VCaP (cell line): ENCODE measurements around the gene SPOUT1.
A peak's percentile ranks its signal among the peaks of the same experiment; 100 is the strongest.

Experiments
- H3K27ac ChIP-seq: fragments of 450-650 bp; 2 replicates; pipeline ENCODE4 v1.5.1; 2017
- TF ChIP-seq, protein P1 (sequence below): fragments of 450-650 bp; conservative IDR thresholded peaks from 2 replicates; pipeline ENCODE4 v1.5.1; 2017; ENCODE audit warnings: mild to moderate bottlenecking, moderate library complexity

Gene SPOUT1

DNA sequence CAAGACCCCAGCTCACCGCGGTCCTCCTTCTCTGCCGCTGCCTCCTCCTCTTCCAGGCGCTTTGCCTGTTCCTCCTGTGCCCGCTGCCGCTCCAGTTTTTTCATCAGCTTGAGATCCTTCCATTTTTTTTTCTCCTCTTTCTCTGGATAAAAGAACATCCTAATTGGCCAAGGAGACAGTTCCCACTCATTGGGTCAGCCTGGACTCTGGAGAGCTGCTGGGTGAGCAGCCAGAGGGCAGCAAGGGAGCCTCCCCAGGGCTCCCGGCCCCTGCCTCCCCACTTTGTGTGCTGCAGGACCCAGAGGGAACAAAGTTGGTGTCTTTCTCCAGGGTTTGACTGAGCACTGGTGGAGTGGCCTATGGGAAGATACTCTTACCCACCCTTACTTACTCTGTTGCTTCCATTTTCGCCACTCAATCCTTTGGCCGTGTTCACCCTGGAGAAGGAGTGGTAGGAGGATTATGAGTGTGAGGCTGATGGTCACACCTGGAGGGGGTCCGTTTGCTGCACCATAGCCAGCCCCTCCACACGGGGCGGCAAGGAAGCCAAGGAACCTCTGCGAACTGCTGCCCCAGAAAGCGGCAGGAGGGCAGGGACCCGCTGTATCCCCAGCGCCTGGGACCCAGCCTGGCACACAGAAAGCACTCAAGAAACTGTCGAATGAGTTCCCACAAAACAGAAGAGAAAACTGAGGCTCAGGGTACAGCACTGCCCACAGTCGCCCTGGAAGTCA is 708 bp downstream of the SPOUT1 start:
- TF ChIP-seq, protein P1, sequence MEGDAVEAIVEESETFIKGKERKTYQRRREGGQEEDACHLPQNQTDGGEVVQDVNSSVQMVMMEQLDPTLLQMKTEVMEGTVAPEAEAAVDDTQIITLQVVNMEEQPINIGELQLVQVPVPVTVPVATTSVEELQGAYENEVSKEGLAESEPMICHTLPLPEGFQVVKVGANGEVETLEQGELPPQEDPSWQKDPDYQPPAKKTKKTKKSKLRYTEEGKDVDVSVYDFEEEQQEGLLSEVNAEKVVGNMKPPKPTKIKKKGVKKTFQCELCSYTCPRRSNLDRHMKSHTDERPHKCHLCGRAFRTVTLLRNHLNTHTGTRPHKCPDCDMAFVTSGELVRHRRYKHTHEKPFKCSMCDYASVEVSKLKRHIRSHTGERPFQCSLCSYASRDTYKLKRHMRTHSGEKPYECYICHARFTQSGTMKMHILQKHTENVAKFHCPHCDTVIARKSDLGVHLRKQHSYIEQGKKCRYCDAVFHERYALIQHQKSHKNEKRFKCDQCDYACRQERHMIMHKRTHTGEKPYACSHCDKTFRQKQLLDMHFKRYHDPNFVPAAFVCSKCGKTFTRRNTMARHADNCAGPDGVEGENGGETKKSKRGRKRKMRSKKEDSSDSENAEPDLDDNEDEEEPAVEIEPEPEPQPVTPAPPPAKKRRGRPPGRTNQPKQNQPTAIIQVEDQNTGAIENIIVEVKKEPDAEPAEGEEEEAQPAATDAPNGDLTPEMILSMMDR: no peak
- H3K27ac ChIP-seq: peak overlapping the region; percentile 83

- TF ChIP-seq, protein P1: no peak
- peak overlapping the region; percentile 8; the same call in 1 of the 2 replicates for H3K27ac ChIP-seq
Observed at GRCh38 chr9:128828267-128828666, 1.3 kb downstream of the SPOUT1 start.

DNA sequence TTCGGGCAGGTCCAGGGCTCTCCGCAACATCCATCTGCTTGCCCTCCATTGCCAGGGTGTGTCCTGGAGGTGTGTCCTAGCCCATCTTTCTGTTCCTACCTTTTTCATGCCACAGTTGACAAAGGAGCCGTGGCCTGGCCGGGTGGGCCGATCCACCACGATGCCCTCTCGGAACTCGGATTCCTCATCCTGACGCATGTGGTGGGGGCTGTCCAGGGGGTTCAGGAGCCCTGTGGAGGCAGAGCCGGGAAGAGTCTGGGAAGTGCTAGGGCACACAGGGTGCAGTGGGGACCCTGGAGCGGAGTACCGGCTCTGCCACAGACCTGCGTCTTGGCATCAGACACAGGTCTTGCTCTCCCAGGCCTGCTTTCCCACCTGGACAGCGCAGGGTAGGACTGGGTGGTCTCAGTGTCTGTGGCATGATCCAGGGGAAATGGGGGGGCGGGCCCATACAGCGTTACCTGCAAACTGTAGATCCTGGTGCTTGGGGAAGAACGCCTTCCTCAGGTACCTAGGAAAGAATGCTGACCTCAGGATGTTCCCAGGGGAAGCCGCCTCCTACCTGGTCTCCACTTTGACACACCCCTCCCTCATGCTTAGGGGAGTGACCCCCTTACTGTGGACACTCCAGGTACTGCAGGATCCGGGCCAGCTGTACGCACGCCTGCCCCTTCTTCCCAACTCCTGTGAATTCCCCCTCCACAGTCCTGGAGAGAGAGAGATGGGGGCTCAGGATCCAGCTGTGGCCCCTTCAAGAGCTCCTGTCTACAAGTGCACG is 3.5 kb downstream of the SPOUT1 start:
- TF ChIP-seq, protein P1: peak; percentile 47; the same call in 1 of the 2 replicates
- no peak overlapping the region for H3K27ac ChIP-seq

DNA sequence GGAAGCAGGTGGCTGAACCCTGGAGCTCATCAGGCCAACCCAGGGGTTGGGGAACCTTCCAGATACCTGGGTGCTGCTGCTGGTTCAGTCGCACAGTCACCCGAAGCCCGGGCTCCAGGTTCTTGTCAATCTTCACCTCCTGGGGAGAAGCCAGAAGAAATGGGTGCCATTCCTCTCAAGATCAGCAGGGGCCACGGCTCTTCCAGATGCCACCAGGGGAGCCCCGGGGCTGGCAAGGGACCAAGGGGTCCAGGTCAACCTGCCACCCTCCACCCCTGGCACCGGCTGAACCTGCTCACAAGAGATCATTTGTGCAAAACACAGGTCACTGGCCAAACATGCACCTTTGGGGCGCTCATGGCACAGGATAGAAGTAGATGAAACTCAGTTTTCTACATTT is 4.7 kb downstream of the SPOUT1 start:
- H3K27ac ChIP-seq: no peak overlapping the region
- TF ChIP-seq, protein P1: no peak

DNA sequence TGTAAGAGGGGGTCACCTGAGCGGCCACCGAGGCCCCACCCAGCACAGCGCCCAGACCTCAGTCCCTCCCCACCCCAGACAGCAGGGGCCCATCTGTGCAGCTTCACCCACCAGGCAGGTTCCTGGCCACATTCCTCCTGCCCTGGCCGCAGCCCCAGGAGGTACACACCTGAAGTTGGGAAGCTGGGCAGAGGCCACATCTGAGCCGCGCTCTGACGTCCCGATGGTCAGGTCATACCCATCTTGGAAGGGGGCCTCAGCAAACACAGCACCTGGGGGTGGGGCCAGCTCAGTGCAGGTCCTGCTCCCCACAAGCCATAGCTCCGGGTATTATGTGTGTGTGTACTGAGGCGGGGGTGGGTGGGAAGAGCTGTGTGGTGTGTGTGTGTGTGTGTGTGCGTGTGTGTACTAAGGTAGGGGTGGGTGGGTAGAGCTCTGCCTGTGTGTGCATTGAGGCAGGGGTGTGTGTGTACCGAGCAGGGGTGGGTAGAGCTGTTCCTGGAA is 5.6 kb downstream of the SPOUT1 start:
- TF ChIP-seq, protein P1: no peak

GRCh38 chr9:128823362-128823902 is 6.2 kb downstream of the SPOUT1 start:
- no peak overlapping the region for H3K27ac ChIP-seq
- TF ChIP-seq, protein P1: no peak

More for the DNA sequence above, 5.6 kb downstream of the SPOUT1 start:
- H3K27ac ChIP-seq: no peak overlapping the region

DNA sequence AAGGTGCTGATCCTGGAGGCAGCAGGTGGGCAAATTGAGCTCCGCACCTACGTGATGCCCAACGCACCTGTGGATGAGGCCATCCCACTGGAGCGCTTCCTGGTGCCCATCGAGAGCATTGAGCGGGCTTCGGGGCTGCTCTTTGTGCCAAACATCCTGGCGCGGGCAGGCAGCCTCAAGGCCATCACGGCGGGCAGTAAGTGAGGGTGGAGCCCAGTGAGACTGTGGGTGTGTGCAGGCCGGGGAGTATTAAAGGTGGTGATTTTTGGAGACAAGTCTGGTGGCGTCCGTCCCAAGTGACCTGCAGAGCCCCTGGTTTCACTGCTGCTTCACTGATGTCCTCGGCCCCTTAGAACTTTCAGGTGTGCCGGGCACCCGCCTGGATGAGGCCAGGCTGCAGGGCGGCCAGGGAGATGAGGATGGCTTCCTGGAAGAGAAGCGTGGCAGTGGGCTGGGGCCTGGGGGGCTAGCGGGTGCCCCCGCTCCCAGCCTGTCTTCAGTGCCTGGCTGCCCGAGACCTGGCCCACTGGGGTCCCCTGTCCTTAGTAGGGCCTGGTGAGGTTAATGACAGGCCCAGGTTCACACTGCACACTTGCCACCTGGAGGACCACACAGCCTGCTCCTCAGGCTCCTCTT is 7.1 kb downstream of the SPOUT1 start:
- no peak overlapping the region for H3K27ac ChIP-seq
- TF ChIP-seq, protein P1: no peak
